Nephron progenitor cell (in vitro differentiated cells): ENCODE results near the gene CGB2.

ENCODE experiments used
- DNase-seq: peaks from one replicate; pipeline ENCODE4 v3.0.0; 2021
- H3K27ac Mint-ChIP-seq: 2 replicates; pipeline ENCODE4 v1.8.0; 2021; ENCODE audit warnings: mild to moderate bottlenecking, moderate library complexity, mixed read lengths
- H3K27me3 Mint-ChIP-seq: 2 replicates; pipeline ENCODE4 v1.8.0; 2021; ENCODE audit warnings: mild to moderate bottlenecking, low read depth, mixed read lengths; ENCODE audit not compliant: poor library complexity
- H3K36me3 Mint-ChIP-seq: 2 replicates; pipeline ENCODE4 v1.8.0; 2021; ENCODE audit warnings: low read depth, mixed read lengths
- H3K4me1 Mint-ChIP-seq: 2 replicates; pipeline ENCODE4 v1.8.0; 2021; ENCODE audit warnings: mixed read lengths
- H3K4me3 Mint-ChIP-seq: 2 replicates; pipeline ENCODE4 v1.8.0; 2021; ENCODE audit warnings: mild to moderate bottlenecking, moderate library complexity, mixed read lengths
- H3K9me3 Mint-ChIP-seq: 2 replicates; pipeline ENCODE4 v1.8.0; 2021; ENCODE audit warnings: mild to moderate bottlenecking, moderate library complexity, mixed read lengths
- CTCF ChIP-seq: fragments of 200-600 bp; sonication (generic); IDR thresholded peaks from 2 replicates; pipeline ENCODE4 v1.5.0; 2021; ENCODE audit warnings: antibody characterized with exemption

Gene CGB2

DNA sequence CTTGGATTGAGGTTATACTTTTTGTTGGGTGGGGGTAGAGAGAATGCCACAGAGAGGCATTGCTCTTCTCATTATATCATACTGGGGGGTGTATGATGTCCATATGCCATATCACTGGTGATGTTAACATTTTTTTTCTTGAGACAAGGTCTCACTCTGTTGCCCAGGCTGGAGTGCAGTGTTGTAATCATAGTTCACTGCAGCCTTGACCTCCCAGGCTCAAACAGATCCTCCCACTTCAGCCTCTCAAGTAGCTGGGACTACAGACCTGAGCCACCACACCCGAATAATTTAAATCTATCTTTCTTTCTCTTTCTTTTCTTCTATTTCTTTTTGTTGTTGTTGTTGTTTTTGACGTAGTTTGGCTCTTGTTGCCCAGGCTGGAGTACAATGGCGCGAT, 48.7 kb downstream of the CGB2 start:
- Mint-ChIP-seq H3K4me3 (no peak overlapping the region), H3K4me1 (peaks cover 10% of the 10 kb centered on the region)

GRCh38 chr19:49081273-49081672, 49.6 kb downstream of the CGB2 start:
- Mint-ChIP-seq H3K36me3 (peaks cover 3% of the 10 kb centered on the region), H3K27ac (no peak overlapping the region), H3K27me3 (peaks cover 39% of the 10 kb centered on the region), H3K9me3 (peaks cover 3% of the 10 kb centered on the region), H3K4me1 (peaks cover 15% of the 10 kb centered on the region), H3K4me3 (no peak overlapping the region)
- no peak for DNase-seq
- TF ChIP-seq CTCF = no peak

More for the DNA sequence above, 48.7 kb downstream of the CGB2 start:
- H3K9me3 Mint-ChIP-seq = peaks cover 3% of the 10 kb centered on the region
- no peak overlapping the region for H3K27ac Mint-ChIP-seq
- H3K27me3 Mint-ChIP-seq = peaks cover 38% of the 10 kb centered on the region
- no peaks in the 10 kb centered on the region for H3K36me3 Mint-ChIP-seq
- no peak for TF ChIP-seq CTCF
- DNase-seq = no peak
